HepG2 (cell line): ENCODE data around the gene CAPN13. TPM values are rescaled to one million over a fixed set of nuclear protein-coding genes. Genes with fewer than 3 reads are reported as not detected.

ENCODE experiments used
- ATAC-seq: fragments of 200-7000 bp; cut with Tn5 transposase; 3 replicates; pipeline ENCODE4 v1.9.1; 2020; ENCODE audit warnings: mild to moderate bottlenecking, moderate library complexity
- BruUV-seq: library from RNA; stranded (reverse); fragments of 400-500 nt; replicated peaks from 2 replicates; lab custom pipeline; 2021; lab: Mats Ljungman, UMichigan
- CTCF ChIA-PET: fragments of 300-600 bp; formaldehyde crosslinking; extraction: SDS; loops from one replicate; lab custom pipeline; 2021; ENCODE audit warnings: low total read pairs, inconsistent platforms, low intra/inter-chr PET ratio; lab: Yijun Ruan, JAX
- POLR2A ChIA-PET: fragments of 350-600 bp; sonication (Branson Sonifier 250); formaldehyde crosslinking; loops from one replicate; lab custom pipeline; 2020; ENCODE audit warnings: antibody characterized with exemption, inconsistent platforms; lab: Yijun Ruan, JAX
- DNase-seq: peaks from one replicate; pipeline ENCODE4 v3.0.0-alpha.2; 2015; ENCODE audit warnings: low spot score
- FAIRE-seq: peaks from 3 replicates; lab custom pipeline; 2011; peaks lifted over from hg19 to GRCh38; lab: Jason Lieb, UNC
- H2AFZ ChIP-seq: one replicate; pipeline ENCODE4 v1.6.1; 2011; ENCODE audit warnings: low read length, inconsistent platforms
- H3K27ac ChIP-seq: fragments of 300-600 bp; 3 replicates; pipeline ENCODE4 v1.8.0; 2011; ENCODE audit warnings: mixed run types, mild to moderate bottlenecking, mixed read lengths, low read length, inconsistent platforms; ENCODE audit not compliant: insufficient read depth; ENCODE audit errors: extremely low read length
- H3K27me3 ChIP-seq, 2 experiments: fragments of 200-600 bp in 1 of 2; 2 replicates in 1 of 2; 3 replicates in 1 of 2; pipeline versions ENCODE4 v1.6.0 to v1.8.0; 2011; ENCODE audit warnings: low read length in 2 of 2, mild to moderate bottlenecking in 2 of 2, moderate library complexity in 2 of 2, inconsistent platforms in 1 of 2; ENCODE audit not compliant: insufficient read depth in 2 of 2, control insufficient read depth in 1 of 2
- H3K36me3 ChIP-seq, 2 experiments: fragments of 200-600 bp in 1 of 2; replicated peaks in 1 of 2; 2 replicates in 1 of 2; 3 replicates in 1 of 2; pipeline versions ENCODE4 v1.5.1 to v1.8.0; 2011; ENCODE audit warnings: low read length in 2 of 2, inconsistent platforms in 1 of 2; ENCODE audit not compliant: insufficient read depth in 2 of 2, control insufficient read depth in 1 of 2
- H3K4me1 ChIP-seq: 2 replicates; pipeline ENCODE4 v1.5.1; 2012; ENCODE audit warnings: low read length, inconsistent platforms; ENCODE audit not compliant: insufficient read depth
- H3K4me2 ChIP-seq: 2 replicates; pipeline ENCODE4 v1.6.0; 2011; ENCODE audit warnings: low read depth, low read length, inconsistent platforms
- H3K4me3 ChIP-seq, 3 experiments: fragments of 200-600 bp in 1 of 3; sonication (generic), shearing (Covaris generic) in 1 of 3; replicated peaks in 1 of 3; 2 replicates each; pipeline ENCODE4 v1.5.1; 2011 to 2016; ENCODE audit warnings: low read length in 3 of 3, inconsistent platforms in 2 of 3, low read depth in 2 of 3, mild to moderate bottlenecking in 2 of 3, control low read depth in 1 of 3, mixed read lengths in 1 of 3; ENCODE audit not compliant: insufficient read depth in 1 of 3
- H3K79me2 ChIP-seq: one replicate; pipeline ENCODE4 v1.6.1; 2011; ENCODE audit warnings: low read length, inconsistent platforms; ENCODE audit not compliant: insufficient read depth
- H3K9ac ChIP-seq: 2 replicates; pipeline ENCODE4 v1.6.0; 2011; ENCODE audit warnings: mild to moderate bottlenecking, low read depth, low read length, inconsistent platforms; ENCODE audit not compliant: insufficient read depth
- H3K9me3 ChIP-seq: 2 replicates; pipeline ENCODE4 v1.5.1; 2012; ENCODE audit warnings: mild to moderate bottlenecking, low read length
- H4K20me1 ChIP-seq: 2 replicates; pipeline ENCODE4 v1.6.0; 2011; ENCODE audit warnings: inconsistent platforms, mild to moderate bottlenecking, low read length, moderate library complexity; ENCODE audit not compliant: insufficient read depth
- BCL6 ChIP-seq: IDR thresholded peaks from 2 replicates; pipeline ENCODE4 v1.6.1; 2016; ENCODE audit warnings: missing genetic modification reagents, missing compliant biosample characterization
- EHMT2 ChIP-seq: fragments of 200-600 bp; sonication (generic); IDR thresholded peaks from 2 replicates; pipeline ENCODE4 v1.7.0; 2017; ENCODE audit warnings: antibody characterized with exemption, low read depth, low read length, borderline replicate concordance
- HMG20A ChIP-seq: IDR thresholded peaks from 2 replicates; pipeline ENCODE4 v1.6.1; 2016; ENCODE audit warnings: borderline replicate concordance
- IRX3 ChIP-seq: sonication (generic); formaldehyde crosslinking; IDR thresholded peaks from 2 replicates; pipeline ENCODE4 v1.8.1; 2023; ENCODE audit warnings: mild to moderate bottlenecking, low read depth, missing genetic modification reagents, borderline replicate concordance
- KDM5B ChIP-seq: sonication (generic); formaldehyde crosslinking; IDR thresholded peaks from 2 replicates; pipeline ENCODE4 v1.4.0; 2020; ENCODE audit warnings: missing genetic modification reagents, mild to moderate bottlenecking, borderline replicate concordance
- MTA3 ChIP-seq: sonication (generic); formaldehyde crosslinking; IDR thresholded peaks from 2 replicates; pipeline ENCODE4 v1.4.0; 2020; ENCODE audit warnings: missing genetic modification reagents
- REXO4 ChIP-seq: sonication (generic); formaldehyde crosslinking; IDR thresholded peaks from 2 replicates; pipeline ENCODE4 v1.8.0; 2022; ENCODE audit warnings: missing genetic modification reagents, mild to moderate bottlenecking, borderline replicate concordance
- TCF12 ChIP-seq, 2 experiments: fragments of 450-650 bp in 1 of 2; sonication (generic) in 1 of 2; formaldehyde crosslinking in 1 of 2; IDR thresholded peaks; 2 replicates each; pipeline versions ENCODE4 v1.6.1 to v1.8.0; 2017 to 2022; ENCODE audit warnings: antibody characterized with exemption in 1 of 2, mild to moderate bottlenecking in 1 of 2, missing genetic modification reagents in 1 of 2, moderate library complexity in 1 of 2
- YEATS4 ChIP-seq: sonication (generic); formaldehyde crosslinking; IDR thresholded peaks from 2 replicates; pipeline ENCODE4 v1.4.0; 2020; ENCODE audit warnings: missing genetic modification reagents, borderline replicate concordance
- ZFP41 ChIP-seq: sonication (generic); formaldehyde crosslinking; IDR thresholded peaks from 2 replicates; pipeline ENCODE4 v1.4.0; 2020; ENCODE audit warnings: mild to moderate bottlenecking, missing genetic modification reagents, borderline replicate concordance
- ZIK1 ChIP-seq: sonication (generic); formaldehyde crosslinking; IDR thresholded peaks from 2 replicates; pipeline ENCODE4 v1.5.0; 2020; ENCODE audit warnings: mild to moderate bottlenecking, low read depth, missing genetic modification reagents, borderline replicate concordance
- ZNF749 ChIP-seq: sonication (generic); formaldehyde crosslinking; IDR thresholded peaks from 2 replicates; pipeline ENCODE4 v1.8.0; 2022; ENCODE audit warnings: mild to moderate bottlenecking, missing genetic modification reagents, moderate library complexity, borderline replicate concordance
- WGBS: methylation state at CpG from one replicate; pipeline ENCODE4 v1.1.6; 2017; ENCODE audit warnings: low lambda C conversion rate; 5-methylcytosine and 5-hydroxymethylcytosine counted together
- in situ Hi-C: cut with HindIII; loops from 2 replicates; pipeline ENCODE4 v1.10.0; 2017; ENCODE audit warnings: low pct_unique_long_range_greater_than_20kb; ENCODE audit not compliant: extremely low pct_ligation_motif_present
- intact Hi-C: fragments of 100-400 bp; cut with micrococcal nuclease; formaldehyde crosslinking; loops from one replicate; pipeline ENCODE4 v1.10.0; 2022; ENCODE audit not compliant: unreplicated experiment
- polyA plus RNA-seq, 8 experiments: library from polyadenylated mRNA; depleted of rRNA in 3 of 8; stranded (reverse) in 7 of 8; unstranded in 1 of 8; fragments of >200 nt; fragmentation: Illumina TruSeq in 4 of 8; extraction: Trizol in 4 of 8; gene quantifications; 2 replicates each; pipeline versions ENCODE4 v1.2.1 to v1.2.3, GENCODE V29; 2011 to 2016; ENCODE audit warnings: low read depth in 4 of 8, missing spikeins in 1 of 8, mixed read lengths in 1 of 8; ENCODE audit not compliant: insufficient read depth in 1 of 8
- total RNA-seq, 5 experiments: library from RNA; depleted of rRNA; stranded (reverse); fragments of >200 nt; fragmentation: Illumina TruSeq; extraction: Trizol; gene quantifications; 2 replicates each; pipeline ENCODE4 v1.2.3, GENCODE V29; 2016; ENCODE audit warnings: low read depth in 1 of 5
- TF ChIP-seq, protein P1 (sequence below): sonication (generic); formaldehyde crosslinking; IDR thresholded peaks from 2 replicates; pipeline ENCODE4 v1.5.0; 2020; ENCODE audit warnings: mild to moderate bottlenecking, missing genetic modification reagents, borderline replicate concordance

CAPN13 gene
- total and polyA plus RNA-seq, 2 of the 13 experiments (the other 11 are each of a cell fraction or from before 2014, with no cell fraction given), result not detected

DNA sequence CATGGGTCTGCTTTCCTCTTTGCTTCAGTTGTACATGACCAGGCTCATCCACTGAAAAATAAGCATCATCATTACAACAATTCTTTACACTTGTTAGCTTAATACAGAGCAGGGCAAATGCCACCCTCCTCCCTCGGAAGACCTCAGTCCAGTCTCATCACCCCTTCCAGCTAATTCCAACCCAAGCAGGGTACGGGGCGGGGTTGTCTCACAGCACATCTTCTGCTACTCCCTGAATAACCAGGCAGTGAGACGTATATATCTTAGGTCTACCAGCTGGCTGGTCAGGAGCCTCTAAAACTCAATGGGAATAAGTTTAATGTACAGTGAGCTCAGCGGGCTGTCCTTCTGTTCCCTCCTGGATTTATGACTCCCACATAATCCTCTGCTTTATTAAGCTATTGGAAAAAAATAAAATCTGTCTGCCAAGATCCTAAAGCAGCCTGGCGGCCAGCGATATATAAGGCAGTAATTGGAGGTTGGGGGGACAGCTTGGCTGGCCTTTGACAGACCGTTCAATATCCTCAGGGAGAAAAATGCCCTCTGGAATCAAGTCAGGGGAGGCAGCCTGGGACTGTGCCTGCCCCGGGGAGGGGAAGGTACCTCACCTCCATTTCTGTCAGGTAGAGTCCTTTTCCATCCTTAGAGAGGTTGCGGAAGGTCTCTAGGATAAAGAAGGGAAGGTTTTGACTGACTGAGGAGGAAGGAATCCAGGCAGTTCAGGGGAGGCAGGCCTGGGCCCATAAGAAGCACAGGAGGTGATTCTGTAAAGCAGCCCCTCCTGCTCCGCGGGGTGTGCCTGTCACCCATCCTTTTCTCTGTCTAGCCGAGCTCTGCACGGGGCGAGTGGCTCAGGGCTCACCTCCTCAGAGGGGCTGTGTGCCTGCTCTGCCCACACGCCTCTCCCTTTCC, 76.3 kb downstream of the CAPN13 start:
- ChIA-PET POLR2A (no interaction called here), CTCF (no interaction called here)
- H3K79me2 ChIP-seq, result no peaks in the 10 kb centered on the region
- no peak overlapping the region for H3K4me3 ChIP-seq
- in situ Hi-C loops (no loop called here), intact Hi-C loops (no loop called here)
- no peak; the same call in 2 of the 3 replicates for ATAC-seq
- H3K4me2 ChIP-seq, result no peak overlapping the region
- no peak overlapping the region for H2AFZ ChIP-seq
- no peaks in the 10 kb centered on the region for H3K9me3 ChIP-seq
- no peaks in the 10 kb centered on the region for H4K20me1 ChIP-seq
- no peaks in the 10 kb centered on the region for H3K4me1 ChIP-seq
- BruUV-seq, result no TSS peak
- H3K9ac ChIP-seq, result no peak overlapping the region
- FAIRE-seq, result no peak
- H3K27me3 ChIP-seq, result peaks cover 0 to 32% of the 10 kb centered on the region in 2 experiments; a peak in 4 of 5 replicates
- WGBS, result 30% methylated on average over 15 of the region's 16 CpGs
- no peak overlapping the region for H3K27ac ChIP-seq
- no peaks in the 10 kb centered on the region for H3K36me3 ChIP-seq
- DNase-seq, result no peak
- TF ChIP-seq REXO4 (no peak), ZFP41 (CRISPR knock-in tag) (no peak), IRX3 (CRISPR knock-in tag) (no peak), TCF12 (IDR thresholded peaks at IDR 0.05) (no peak), TCF12 (CRISPR knock-in tag; IDR thresholded peaks at IDR 0.05) (no peak), ZIK1 (CRISPR knock-in tag) (no peak), MTA3 (CRISPR knock-in tag) (no peak), KDM5B (no peak), HMG20A (no peak), YEATS4 (no peak), EHMT2 (no peak), BCL6 (no peak), ZNF749 (no peak)
- TF ChIP-seq, protein P1, sequence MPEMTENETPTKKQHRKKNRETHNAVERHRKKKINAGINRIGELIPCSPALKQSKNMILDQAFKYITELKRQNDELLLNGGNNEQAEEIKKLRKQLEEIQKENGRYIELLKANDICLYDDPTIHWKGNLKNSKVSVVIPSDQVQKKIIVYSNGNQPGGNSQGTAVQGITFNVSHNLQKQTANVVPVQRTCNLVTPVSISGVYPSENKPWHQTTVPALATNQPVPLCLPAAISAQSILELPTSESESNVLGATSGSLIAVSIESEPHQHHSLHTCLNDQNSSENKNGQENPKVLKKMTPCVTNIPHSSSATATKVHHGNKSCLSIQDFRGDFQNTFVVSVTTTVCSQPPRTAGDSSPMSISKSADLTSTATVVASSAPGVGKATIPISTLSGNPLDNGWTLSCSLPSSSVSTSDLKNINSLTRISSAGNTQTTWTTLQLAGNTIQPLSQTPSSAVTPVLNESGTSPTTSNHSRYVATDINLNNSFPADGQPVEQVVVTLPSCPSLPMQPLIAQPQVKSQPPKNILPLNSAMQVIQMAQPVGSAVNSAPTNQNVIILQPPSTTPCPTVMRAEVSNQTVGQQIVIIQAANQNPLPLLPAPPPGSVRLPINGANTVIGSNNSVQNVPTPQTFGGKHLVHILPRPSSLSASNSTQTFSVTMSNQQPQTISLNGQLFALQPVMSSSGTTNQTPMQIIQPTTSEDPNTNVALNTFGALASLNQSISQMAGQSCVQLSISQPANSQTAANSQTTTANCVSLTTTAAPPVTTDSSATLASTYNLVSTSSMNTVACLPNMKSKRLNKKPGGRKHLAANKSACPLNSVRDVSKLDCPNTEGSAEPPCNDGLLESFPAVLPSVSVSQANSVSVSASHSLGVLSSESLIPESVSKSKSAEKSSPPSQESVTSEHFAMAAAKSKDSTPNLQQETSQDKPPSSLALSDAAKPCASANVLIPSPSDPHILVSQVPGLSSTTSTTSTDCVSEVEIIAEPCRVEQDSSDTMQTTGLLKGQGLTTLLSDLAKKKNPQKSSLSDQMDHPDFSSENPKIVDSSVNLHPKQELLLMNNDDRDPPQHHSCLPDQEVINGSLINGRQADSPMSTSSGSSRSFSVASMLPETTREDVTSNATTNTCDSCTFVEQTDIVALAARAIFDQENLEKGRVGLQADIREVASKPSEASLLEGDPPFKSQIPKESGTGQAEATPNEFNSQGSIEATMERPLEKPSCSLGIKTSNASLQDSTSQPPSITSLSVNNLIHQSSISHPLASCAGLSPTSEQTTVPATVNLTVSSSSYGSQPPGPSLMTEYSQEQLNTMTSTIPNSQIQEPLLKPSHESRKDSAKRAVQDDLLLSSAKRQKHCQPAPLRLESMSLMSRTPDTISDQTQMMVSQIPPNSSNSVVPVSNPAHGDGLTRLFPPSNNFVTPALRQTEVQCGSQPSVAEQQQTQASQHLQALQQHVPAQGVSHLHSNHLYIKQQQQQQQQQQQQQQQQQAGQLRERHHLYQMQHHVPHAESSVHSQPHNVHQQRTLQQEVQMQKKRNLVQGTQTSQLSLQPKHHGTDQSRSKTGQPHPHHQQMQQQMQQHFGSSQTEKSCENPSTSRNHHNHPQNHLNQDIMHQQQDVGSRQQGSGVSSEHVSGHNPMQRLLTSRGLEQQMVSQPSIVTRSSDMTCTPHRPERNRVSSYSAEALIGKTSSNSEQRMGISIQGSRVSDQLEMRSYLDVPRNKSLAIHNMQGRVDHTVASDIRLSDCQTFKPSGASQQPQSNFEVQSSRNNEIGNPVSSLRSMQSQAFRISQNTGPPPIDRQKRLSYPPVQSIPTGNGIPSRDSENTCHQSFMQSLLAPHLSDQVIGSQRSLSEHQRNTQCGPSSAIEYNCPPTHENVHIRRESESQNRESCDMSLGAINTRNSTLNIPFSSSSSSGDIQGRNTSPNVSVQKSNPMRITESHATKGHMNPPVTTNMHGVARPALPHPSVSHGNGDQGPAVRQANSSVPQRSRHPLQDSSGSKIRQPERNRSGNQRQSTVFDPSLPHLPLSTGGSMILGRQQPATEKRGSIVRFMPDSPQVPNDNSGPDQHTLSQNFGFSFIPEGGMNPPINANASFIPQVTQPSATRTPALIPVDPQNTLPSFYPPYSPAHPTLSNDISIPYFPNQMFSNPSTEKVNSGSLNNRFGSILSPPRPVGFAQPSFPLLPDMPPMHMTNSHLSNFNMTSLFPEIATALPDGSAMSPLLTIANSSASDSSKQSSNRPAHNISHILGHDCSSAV, result no peak
